ENCODE results near the gene CEL. TPM values are rescaled to one million over a fixed set of nuclear protein-coding genes. Genes with fewer than 3 reads are reported as not detected.
"Not testable (repeated sequence)": the region's sequence is repeated elsewhere in the genome, so short reads cannot be mapped to it uniquely, and the experiment has no call there.

The CEL gene
- polyA plus RNA-seq, 3 donors from 2014 or later, result not detected

DNA sequence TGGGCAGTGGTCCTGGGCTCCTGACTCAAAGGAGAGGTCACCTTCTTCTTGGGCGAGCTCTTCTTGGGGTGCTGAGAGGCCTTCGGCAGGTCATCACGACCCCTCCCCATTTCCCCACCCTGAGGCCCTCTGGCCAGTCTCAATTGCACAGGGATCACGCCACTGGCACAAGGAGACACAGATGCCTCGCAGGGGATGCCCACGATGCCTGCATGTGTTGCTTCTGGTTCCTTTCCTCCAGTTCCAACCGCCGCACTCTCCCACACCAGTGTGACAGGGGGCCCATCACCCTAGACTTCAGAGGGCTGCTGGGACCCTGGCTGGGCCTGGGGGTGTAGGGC, 1.3 kb downstream of the CEL start:
- no peak overlapping the region for H3K27ac Mint-ChIP-seq

DNA sequence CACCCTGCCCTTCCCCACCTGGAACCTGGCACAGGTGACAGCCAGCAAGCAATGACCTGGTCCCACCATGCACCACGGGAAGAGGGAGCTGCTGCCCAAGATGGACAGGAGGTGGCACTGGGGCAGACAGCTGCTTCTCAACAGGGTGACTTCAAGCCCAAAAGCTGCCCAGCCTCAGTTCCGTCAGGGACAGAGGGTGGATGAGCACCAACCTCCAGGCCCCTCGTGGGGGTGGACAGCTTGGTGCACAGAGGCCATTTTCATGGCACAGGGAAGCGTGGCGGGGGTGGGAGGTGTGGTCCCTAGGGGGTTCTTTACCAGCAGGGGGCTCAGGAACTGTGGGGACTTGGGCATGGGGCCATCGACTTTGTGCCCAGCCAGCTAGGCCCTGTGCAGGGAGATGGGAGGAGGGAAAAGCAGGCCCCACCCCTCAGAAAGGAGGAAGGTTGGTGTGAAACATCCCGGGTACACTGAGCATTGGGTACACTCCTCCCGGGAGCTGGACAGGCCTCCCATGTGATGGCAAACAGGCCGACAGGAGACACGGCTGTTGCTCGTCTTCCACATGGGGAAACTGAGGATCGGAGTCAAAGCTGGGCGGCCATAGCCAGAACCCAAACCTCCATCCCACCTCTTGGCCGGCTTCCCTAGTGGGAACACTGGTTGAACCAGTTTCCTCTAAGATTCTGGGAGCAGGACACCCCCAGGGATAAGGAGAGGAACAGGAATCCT, 1.9 kb downstream of the CEL start:
- Mint-ChIP-seq H3K36me3 (peaks cover 0 to 2% (median 0%) of the 10 kb centered on the region in 3 donors), H3K27me3 (ENCODE audit: low read depth in 3 of 3) (peaks cover 0 to 2% (median 1%) of the 10 kb centered on the region in 3 donors), H3K4me1 (peaks cover 19 to 20% of the 10 kb centered on the region in 2 donors), H3K9me3 (no peaks in the 10 kb centered on the region), H3K27ac (no peak overlapping the region), H3K4me3 (no peak overlapping the region)
- DNase-seq, result no peak

More for the DNA sequence above, 1.3 kb downstream of the CEL start:
- Mint-ChIP-seq H3K36me3 (peaks cover 0 to 3% (median 0%) of the 10 kb centered on the region in 3 donors), H3K27me3 (ENCODE audit: low read depth in 3 of 3) (peaks cover 0 to 2% (median 1%) of the 10 kb centered on the region in 3 donors), H3K9me3 (no peaks in the 10 kb centered on the region), H3K4me3 (no peak overlapping the region), H3K4me1 (peaks cover 25% of the 10 kb centered on the region in 2 donors)
- no peak for DNase-seq

DNA sequence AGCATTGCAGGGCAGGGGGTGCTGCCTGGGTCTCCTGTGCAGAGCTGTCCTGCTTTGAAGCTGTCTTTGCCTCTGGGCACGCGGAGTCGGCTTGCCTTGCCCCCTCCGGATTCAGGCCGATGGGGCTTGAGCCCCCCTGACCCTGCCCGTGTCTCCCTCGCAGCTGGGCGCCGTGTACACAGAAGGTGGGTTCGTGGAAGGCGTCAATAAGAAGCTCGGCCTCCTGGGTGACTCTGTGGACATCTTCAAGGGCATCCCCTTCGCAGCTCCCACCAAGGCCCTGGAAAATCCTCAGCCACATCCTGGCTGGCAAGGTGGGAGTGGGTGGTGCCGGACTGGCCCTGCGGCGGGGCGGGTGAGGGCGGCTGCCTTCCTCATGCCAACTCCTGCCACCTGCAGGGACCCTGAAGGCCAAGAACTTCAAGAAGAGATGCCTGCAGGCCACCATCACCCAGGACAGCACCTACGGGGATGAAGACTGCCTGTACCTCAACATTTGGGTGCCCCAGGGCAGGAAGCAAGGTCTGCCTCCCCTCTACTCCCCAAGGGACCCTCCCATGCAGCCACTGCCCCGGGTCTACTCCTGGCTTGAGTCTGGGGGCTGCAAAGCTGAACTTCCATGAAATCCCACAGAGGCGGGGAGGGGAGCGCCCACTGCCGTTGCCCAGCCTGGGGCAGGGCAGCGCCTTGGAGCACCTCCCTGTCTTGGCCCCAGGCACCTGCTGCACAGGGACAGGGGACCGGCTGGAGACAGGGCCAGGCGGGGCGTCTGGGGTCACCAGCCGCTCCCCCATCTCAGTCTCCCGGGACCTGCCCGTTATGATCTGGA, 2.7 kb downstream of the CEL start:
- no peaks in the 10 kb centered on the region for H3K36me3 Mint-ChIP-seq
- H3K27ac Mint-ChIP-seq, result no peak overlapping the region
- no peak overlapping the region for H3K4me3 Mint-ChIP-seq
- no peaks in the 10 kb centered on the region for H3K27me3 Mint-ChIP-seq (ENCODE audit: low read depth in 3 of 3)
- no peak for DNase-seq
- H3K4me1 Mint-ChIP-seq, result peaks cover 12% of the 10 kb centered on the region in 2 donors
- no peaks in the 10 kb centered on the region for H3K9me3 Mint-ChIP-seq

DNA sequence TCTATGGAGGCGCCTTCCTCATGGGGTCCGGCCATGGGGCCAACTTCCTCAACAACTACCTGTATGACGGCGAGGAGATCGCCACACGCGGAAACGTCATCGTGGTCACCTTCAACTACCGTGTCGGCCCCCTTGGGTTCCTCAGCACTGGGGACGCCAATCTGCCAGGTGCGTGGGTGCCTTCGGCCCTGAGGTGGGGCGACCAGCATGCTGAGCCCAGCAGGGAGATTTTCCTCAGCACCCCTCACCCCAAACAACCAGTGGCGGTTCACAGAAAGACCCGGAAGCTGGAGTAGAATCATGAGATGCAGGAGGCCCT, 3.2 kb downstream of the CEL start:
- H3K9me3 Mint-ChIP-seq, result no peaks in the 10 kb centered on the region
- H3K4me1 Mint-ChIP-seq, result peaks cover 6 to 7% of the 10 kb centered on the region in 2 donors
- no peaks in the 10 kb centered on the region for H3K27me3 Mint-ChIP-seq (ENCODE audit: low read depth in 3 of 3)
- H3K36me3 Mint-ChIP-seq, result no peaks in the 10 kb centered on the region
- no peak overlapping the region for H3K27ac Mint-ChIP-seq
- H3K4me3 Mint-ChIP-seq, result no peak overlapping the region
- no peak for DNase-seq

DNA sequence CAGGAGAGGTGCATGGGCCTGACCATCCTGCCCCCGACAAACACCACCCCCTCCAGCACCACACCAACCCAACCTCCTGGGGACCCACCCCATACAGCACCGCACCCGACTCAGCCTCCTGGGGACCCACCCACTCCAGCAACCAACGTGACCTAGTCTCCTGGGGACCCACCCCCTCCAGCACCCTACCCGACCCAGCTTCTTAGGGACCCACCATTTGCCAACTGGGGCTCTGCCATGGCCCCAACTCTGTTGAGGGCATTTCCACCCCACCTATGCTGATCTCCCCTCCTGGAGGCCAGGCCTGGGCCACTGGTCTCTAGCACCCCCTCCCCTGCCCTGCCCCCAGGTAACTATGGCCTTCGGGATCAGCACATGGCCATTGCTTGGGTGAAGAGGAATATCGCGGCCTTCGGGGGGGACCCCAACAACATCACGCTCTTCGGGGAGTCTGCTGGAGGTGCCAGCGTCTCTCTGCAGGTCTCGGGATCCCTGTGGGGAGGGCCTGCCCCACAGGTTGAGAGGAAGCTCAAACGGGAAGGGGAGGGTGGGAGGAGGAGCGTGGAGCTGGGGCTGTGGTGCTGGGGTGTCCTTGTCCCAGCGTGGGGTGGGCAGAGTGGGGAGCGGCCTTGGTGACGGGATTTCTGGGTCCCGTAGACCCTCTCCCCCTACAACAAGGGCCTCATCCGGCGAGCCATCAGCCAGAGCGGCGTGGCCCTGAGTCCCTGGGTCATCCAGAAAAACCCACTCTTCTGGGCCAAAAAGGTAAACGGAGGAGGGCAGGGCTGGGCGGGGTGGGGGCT, 4.6 kb downstream of the CEL start:
- DNase-seq, result no peak
- Mint-ChIP-seq H3K27ac (no peak overlapping the region), H3K27me3 (ENCODE audit: low read depth in 3 of 3) (no peaks in the 10 kb centered on the region), H3K36me3 (no peaks in the 10 kb centered on the region), H3K4me1 (no peaks in the 10 kb centered on the region), H3K4me3 (no peak overlapping the region), H3K9me3 (no peaks in the 10 kb centered on the region)

DNA sequence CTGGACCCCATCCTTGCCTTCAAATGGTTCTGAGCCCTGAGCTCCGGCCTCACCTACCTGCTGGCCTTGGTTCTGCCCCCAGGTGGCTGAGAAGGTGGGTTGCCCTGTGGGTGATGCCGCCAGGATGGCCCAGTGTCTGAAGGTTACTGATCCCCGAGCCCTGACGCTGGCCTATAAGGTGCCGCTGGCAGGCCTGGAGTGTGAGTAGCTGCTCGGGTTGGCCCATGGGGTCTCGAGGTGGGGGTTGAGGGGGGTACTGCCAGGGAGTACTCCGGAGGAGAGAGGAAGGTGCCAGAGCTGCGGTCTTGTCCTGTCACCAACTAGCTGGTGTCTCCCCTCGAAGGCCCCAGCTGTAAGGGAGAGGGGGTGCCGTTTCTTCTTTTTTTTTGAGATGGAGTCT, 5.2 kb downstream of the CEL start:
- no peaks in the 10 kb centered on the region for H3K36me3 Mint-ChIP-seq

DNA sequence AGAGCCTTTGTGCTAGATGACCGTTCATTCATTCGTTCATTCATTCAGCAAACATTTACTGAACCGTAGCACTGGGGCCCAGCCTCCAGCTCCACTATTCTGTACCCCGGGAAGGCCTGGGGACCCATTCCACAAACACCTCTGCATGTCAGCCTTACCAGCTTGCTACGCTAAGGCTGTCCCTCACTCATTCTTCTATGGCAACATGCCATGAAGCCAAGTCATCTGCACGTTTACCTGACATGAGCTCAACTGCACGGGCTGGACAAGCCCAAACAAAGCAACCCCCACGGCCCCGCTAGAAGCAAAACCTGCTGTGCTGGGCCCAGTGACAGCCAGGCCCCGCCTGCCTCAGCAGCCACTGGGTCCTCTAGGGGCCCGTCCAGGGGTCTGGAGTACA, 6.0 kb downstream of the CEL start:
- H3K4me3 Mint-ChIP-seq, result no peak overlapping the region
- H3K27ac Mint-ChIP-seq, result no peak overlapping the region
- H3K4me1 Mint-ChIP-seq, result no peaks in the 10 kb centered on the region
- no peak for DNase-seq
- H3K9me3 Mint-ChIP-seq, result no peaks in the 10 kb centered on the region
- H3K36me3 Mint-ChIP-seq, result no peaks in the 10 kb centered on the region
- no peaks in the 10 kb centered on the region for H3K27me3 Mint-ChIP-seq (ENCODE audit: low read depth in 3 of 3)

More for the DNA sequence above, 5.2 kb downstream of the CEL start:
- H3K27ac Mint-ChIP-seq, result no peak overlapping the region
- no peaks in the 10 kb centered on the region for H3K9me3 Mint-ChIP-seq
- H3K4me1 Mint-ChIP-seq, result no peaks in the 10 kb centered on the region
- DNase-seq, result no peak
- H3K27me3 Mint-ChIP-seq (ENCODE audit: low read depth in 3 of 3), result no peaks in the 10 kb centered on the region
- no peak overlapping the region for H3K4me3 Mint-ChIP-seq

DNA sequence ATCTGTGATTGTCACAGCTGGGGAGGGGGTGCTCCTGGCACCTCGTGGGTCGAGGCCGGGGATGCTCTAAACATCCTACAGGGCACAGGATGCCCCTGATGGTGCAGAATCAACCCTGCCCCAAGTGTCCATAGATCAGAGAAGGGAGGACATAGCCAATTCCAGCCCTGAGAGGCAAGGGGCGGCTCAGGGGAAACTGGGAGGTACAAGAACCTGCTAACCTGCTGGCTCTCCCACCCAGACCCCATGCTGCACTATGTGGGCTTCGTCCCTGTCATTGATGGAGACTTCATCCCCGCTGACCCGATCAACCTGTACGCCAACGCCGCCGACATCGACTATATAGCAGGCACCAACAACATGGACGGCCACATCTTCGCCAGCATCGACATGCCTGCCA, 6.7 kb downstream of the CEL start:
- not testable (repeated sequence) for H3K4me3 Mint-ChIP-seq; DNase-seq; H3K4me1 Mint-ChIP-seq; H3K27me3 Mint-ChIP-seq (ENCODE audit: low read depth in 3 of 3); H3K36me3 Mint-ChIP-seq; H3K9me3 Mint-ChIP-seq
- H3K27ac Mint-ChIP-seq, result peak overlapping the region in 1 of 6 donors; percentile 22

DNA sequence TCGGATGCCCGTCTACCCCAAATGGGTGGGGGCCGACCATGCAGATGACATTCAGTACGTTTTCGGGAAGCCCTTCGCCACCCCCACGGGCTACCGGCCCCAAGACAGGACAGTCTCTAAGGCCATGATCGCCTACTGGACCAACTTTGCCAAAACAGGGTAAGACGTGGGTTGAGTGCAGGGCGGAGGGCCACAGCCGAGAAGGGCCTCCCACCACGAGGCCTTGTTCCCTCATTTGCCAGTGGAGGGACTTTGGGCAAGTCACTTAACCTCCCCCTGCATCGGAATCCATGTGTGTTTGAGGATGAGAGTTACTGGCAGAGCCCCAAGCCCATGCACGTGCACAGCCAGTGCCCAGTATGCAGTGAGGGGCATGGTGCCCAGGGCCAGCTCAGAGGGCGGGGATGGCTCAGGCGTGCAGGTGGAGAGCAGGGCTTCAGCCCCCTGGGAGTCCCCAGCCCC, 8.8 kb downstream of the CEL start:
- DNase-seq; H3K27me3 Mint-ChIP-seq (ENCODE audit: low read depth in 3 of 3); H3K36me3 Mint-ChIP-seq; H3K4me3 Mint-ChIP-seq; H3K4me1 Mint-ChIP-seq; H3K9me3 Mint-ChIP-seq; H3K27ac Mint-ChIP-seq: not testable (repeated sequence)

DNA sequence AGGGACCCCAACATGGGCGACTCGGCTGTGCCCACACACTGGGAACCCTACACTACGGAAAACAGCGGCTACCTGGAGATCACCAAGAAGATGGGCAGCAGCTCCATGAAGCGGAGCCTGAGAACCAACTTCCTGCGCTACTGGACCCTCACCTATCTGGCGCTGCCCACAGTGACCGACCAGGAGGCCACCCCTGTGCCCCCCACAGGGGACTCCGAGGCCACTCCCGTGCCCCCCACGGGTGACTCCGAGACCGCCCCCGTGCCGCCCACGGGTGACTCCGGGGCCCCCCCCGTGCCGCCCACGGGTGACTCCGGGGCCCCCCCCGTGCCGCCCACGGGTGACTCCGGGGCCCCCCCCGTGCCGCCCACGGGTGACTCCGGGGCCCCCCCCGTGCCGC, 9.2 kb downstream of the CEL start:
- not testable (repeated sequence) for H3K36me3 Mint-ChIP-seq; H3K4me1 Mint-ChIP-seq; H3K27ac Mint-ChIP-seq; H3K9me3 Mint-ChIP-seq; H3K4me3 Mint-ChIP-seq; DNase-seq; H3K27me3 Mint-ChIP-seq (ENCODE audit: low read depth in 3 of 3)

DNA sequence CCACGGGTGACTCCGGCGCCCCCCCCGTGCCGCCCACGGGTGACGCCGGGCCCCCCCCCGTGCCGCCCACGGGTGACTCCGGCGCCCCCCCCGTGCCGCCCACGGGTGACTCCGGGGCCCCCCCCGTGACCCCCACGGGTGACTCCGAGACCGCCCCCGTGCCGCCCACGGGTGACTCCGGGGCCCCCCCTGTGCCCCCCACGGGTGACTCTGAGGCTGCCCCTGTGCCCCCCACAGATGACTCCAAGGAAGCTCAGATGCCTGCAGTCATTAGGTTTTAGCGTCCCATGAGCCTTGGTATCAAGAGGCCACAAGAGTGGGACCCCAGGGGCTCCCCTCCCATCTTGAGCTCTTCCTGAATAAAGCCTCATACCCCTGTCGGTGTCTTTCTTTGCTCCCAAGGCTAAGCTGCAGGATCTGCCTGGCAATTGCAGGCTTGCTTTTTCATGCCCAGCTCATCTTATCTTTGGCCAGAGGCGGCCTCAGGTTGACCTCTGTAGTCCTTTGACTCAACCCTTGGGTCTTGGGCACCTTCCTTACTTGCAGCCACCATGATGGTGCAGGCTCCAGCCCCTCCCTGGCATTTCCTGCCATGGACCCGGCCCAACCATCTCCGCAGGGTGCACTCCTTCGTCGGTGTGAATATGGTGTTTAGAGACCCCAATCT, 9.8 kb downstream of the CEL start:
- no peaks in the 10 kb centered on the region for H3K9me3 Mint-ChIP-seq
- H3K27me3 Mint-ChIP-seq (ENCODE audit: low read depth in 3 of 3), result no peaks in the 10 kb centered on the region
- H3K36me3 Mint-ChIP-seq, result no peaks in the 10 kb centered on the region
- DNase-seq, result no peak
- H3K27ac Mint-ChIP-seq, result no peak overlapping the region
- H3K4me1 Mint-ChIP-seq, result no peaks in the 10 kb centered on the region
- no peak overlapping the region for H3K4me3 Mint-ChIP-seq

DNA sequence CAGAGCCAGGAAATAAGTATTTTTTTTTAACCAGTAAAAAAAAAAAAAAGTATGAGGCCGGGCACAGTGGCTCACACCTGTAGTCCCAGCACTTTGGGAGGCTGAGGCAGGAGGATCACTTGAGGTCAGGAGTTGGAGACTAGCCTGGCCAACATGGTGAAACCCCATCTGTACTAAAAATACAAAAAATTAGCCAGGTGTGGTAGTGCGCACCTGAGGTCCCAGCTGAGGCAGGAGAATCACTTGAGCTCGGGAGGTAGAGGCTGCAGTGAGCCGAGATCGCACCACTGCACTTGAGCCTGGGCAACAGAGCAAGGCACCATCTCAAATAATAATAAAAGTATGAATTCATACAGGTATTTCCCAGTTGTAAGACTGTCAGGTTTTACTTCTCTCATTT, 10.4 kb downstream of the CEL start:
- H3K4me3 Mint-ChIP-seq; DNase-seq; H3K36me3 Mint-ChIP-seq; H3K4me1 Mint-ChIP-seq; H3K27me3 Mint-ChIP-seq (ENCODE audit: low read depth in 3 of 3); H3K27ac Mint-ChIP-seq; H3K9me3 Mint-ChIP-seq: not testable (repeated sequence)

DNA sequence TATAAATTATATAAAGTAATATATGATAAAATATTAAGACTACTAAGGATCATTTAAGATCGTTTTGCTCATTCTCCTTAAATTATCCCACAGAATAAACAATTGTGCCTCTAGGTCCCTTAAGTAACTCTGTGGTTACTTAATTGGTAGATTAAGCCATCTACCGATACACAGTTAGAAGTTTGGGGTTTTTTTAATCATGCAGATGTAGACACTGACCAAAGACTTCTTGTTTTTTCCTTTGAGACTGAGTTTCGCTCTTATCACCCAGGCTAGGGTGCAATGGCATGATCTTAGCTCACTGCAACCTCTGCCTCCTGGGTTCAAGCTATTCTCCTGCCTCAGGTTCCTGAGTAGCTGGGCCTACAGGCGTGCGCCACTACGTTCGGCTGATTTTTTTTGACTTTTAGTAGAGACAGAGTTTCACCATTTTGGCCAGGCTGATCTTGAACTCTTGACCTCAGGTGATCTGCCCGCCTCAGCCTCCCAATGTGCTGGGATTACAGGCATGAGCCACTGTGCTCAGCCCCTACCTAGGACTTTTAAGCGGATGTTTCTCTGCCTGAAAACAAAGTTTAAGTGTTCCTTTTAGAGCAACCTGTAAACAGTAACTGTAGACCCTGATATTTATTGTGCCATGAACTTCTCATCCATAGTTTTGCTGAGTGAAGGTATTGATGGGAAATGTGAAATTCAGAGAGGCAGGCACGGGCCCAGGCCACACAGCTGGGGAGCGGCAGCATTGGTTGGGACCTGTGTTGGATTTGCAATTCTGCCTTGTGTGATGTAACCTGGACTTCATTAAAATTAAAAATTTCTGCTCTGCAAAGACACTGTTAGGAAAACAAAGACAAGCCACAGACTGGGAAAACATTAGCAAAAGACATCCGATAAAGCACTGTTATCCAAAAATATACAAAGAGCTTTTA, 11.6 kb downstream of the CEL start:
- no peak overlapping the region for H3K27ac Mint-ChIP-seq
- no peaks in the 10 kb centered on the region for H3K9me3 Mint-ChIP-seq
- DNase-seq, result no peak
- H3K27me3 Mint-ChIP-seq (ENCODE audit: low read depth in 3 of 3), result no peaks in the 10 kb centered on the region
- H3K36me3 Mint-ChIP-seq, result no peaks in the 10 kb centered on the region
- H3K4me1 Mint-ChIP-seq, result no peaks in the 10 kb centered on the region
- H3K4me3 Mint-ChIP-seq, result no peak overlapping the region
